Activated CD8-positive, alpha-beta memory T cell treated with anti-CD3 and anti-CD28 coated beads for 4 hours (primary cell): ENCODE measurements around the gene ARHGEF7.
A peak's percentile ranks its signal among the peaks of the same experiment; 100 is the strongest.
"Not testable (repeated sequence)": the region's sequence is repeated elsewhere in the genome, so short reads cannot be mapped to it uniquely, and the experiment has no call there.

Experiments
- DNase-seq, 2 donors: peaks; one replicate each; pipeline ENCODE4 v3.0.0-alpha.2; 2020; ENCODE audit warnings: low read depth in 2 of 2

Gene ARHGEF7

GRCh38 chr13:111171112-111171511 lies 56.0 kb downstream of the ARHGEF7 start:
- DNase-seq, result no peak

DNA sequence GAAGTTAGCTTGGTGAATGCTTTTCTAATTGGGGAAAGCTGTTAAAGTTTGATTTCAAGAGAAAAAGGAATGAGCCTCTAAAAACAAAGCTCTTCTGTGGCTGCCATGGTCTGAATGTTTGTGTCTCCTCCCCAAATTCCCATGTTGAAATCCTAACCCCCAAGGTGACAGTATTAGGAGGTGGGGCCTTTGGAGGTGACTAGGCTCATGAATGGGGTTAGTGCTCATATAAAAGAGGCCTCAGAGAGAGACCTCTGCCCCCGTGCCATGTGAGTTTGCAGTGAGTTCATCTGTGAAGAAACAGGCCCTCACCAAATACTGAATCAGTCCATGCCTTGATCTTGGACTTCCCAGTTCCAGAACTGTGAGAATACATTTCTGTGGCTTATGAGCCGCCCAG lies 56.5 kb downstream of the ARHGEF7 start:
- DNase-seq, result no peak

GRCh38 chr13:111174377-111175114 lies 59.4 kb downstream of the ARHGEF7 start:
- DNase-seq, result no peak

DNA sequence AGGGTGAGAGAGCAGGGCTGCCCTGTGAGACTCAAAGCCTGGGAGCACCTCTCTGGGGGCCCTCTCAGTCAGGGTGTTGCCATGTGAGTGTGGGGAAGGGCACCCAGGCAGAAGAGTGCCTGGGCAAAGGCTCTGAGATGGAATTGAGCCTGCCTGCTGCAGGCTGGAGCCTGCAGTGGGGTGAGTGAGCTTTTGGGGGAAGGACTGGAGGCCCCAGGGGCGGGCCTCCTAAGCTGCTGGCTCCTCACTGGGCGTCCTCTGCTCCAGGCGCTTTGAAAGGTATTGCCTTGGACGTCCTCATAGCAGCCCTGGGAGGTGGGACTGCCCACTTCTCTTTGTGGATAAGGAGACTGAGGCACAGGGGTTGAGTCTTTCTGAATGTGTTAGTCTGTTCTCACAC lies 60.3 kb downstream of the ARHGEF7 start:
- no peak for DNase-seq

- no peak for DNase-seq
Measured at GRCh38 chr13:111175935-111176334, 60.8 kb downstream of the ARHGEF7 start.

DNA sequence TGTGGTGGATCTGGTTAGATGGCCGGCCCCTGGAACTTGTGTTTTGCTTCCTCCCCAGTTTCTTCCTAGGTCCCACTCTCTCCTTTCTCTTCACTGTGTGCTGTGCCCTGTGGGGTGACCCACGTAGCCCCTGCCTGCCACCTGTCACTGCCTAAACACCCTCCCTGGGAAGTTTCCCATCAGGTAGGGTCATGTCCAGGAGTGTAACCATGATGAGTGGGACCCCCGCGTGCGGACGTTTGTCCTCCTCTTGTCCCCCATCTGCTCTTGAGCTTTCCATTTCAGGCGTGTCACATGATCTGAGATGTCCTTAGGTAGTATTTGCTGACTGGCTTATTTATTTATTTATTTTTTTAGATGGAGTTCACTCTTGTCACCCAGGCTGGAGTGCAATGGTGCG lies 61.3 kb downstream of the ARHGEF7 start:
- DNase-seq, result no peak

DNA sequence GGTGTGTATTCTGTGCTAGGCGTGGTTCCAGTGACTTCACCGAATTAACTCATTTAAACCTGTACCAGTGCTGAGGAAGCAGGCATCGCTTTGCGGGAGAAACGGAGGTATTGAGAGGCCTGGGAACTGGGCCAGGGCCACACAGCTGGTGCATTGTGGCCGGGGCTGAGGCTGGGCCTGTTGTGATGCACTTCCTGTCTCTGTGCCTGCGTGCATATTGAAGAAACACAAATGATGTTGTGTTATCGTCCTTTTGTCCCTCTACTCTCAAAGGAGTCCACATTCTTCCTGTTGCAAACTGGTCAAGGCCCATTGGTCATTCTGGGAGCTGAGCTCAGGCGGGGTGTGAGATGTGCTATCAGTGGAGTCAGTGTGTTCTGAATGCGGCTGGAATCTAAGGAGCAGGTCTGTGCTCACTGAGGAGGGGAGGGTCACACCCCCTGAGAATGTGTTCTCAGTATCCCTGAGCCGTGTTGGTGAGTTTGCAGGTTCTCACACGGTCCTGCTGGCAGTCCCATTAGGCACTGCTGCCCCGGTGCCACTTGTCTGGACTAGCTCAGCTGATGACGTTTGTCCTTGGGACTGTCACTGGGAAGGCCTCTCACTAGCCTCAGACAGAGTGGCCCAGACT lies 62.1 kb downstream of the ARHGEF7 start:
- no peak for DNase-seq

GRCh38 chr13:111177921-111178320 lies 62.8 kb downstream of the ARHGEF7 start:
- no peak for DNase-seq

GRCh38 chr13:111178402-111178801 lies 63.3 kb downstream of the ARHGEF7 start:
- no peak for DNase-seq

- DNase-seq, result no peak
Measured at GRCh38 chr13:111179908-111180760, 65.0 kb downstream of the ARHGEF7 start.

DNA sequence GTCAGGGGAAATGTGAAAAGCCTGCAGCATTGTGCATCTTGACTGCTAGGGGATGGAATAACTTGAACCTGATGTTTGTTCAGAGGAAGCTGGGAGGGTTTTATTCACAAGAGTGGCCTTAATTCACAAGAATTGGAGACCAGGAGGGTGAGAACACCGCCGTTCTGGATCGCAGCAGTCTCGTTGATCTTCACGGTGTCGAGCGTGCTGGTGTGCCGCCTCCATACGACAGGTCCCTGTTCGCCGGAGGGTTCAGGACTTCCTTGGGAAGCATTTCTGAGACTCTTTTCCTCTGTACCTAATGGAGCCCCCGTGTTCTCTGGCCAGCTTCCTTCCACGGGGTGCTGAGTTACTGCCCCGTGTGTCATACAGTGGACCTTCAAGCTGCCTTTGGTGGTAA lies 66.9 kb downstream of the ARHGEF7 start:
- no peak for DNase-seq

DNA sequence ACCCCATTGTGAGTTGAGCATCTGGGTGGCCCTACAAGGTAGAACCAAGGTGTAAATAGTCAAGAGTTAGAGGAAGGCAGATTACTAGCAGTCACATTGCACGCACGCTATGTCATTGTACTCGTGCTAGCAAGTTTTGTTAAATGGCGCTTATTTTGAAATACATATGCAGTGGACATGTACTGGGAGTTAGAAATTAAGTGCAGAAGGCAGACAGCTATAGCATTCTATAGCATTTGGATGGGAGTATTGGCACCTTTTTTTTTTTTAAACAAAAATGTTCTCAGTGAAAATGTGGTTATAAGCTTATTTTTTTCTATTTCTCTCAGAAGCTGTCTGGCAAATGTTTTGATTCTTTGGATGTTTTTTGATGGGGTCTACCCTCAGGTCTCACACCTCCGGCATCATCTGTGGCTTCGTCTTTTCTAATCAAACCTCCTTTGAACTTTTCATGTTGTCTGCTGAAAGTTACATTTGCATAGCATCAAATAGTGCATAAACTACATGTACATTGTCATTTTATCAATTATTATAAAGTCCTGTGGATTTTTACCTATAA lies 68.1 kb downstream of the ARHGEF7 start:
- DNase-seq, result no peak

DNA sequence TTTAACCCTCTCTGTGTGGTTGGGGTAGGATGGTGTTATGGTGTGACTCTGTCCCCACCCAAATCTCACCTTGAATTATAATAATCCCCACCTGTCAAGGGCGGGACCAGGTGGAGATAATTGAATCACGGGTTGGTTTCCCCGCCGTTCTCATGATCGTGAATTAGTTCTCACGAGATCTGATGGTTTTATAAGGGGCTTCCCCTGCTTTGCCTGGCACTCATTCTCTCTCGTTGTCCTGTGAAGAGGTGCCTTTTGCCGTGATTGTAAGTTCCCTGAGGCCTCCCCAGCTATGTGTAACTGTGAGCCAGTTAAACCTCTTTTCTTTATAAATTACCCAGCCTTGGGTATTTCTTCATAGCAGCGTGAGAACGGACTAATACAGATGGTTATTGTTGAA lies 68.8 kb downstream of the ARHGEF7 start:
- DNase-seq, result no peak

- no peak for DNase-seq
Measured at GRCh38 chr13:111184458-111185401, 69.6 kb downstream of the ARHGEF7 start.

DNA sequence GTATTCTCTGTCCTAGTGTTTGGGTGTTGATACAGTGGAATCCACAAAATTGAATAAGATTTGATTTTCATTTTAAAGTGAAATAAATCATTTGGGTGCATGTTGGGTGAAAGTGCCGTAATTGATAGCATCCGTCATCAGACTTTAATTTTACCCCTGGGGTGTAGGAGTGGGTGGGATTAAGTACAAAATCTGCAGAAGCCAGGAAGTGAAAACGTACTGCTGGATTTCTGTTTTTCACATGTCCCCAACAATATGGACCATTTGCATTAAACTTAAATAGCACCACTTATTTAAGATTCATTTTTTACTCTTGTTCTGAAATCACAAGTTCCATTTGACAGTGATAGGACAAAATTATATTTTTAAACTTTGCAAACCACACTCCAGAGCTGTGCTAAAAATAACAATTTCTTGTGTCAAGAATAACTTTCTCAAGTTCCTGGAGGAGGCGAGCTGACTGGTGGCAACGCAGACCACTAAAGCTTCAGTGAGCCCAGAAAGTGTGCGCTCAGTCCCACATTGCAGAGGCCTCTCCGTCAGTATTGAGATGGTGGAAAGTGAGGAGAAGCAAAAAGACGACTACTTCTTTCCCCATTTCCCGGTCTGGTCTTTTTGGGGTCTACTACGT lies 71.3 kb downstream of the ARHGEF7 start:
- DNase-seq, result no peak

DNA sequence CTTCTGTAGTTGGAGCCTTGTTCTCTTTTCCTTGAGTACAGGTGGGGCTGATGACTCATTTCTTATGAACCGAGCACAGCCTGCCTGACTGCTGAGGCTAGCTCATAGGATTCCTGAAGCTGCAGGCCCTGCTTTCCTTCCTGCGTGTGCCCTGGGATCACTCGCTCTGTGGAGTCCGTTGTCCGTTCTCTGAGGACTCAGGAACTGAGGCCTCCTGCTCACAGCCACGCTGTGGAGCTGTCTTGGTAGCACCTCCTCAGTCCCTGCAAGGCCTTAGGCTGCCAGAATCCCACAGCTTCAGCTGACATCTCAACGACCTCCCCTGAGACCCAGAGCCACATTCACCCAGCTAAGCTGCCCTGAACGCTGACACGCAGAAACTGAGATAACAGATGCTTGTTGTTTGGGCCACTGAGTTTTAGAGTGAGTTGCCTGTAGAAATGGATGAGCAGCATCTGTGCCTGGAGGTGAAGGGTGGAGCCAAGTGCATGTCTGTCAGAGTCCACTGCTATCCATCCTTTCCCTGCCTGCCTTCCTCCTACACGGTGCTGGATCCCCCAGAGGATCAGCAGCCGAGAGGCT lies 72.9 kb downstream of the ARHGEF7 start:
- DNase-seq, result no peak

- DNase-seq, result peak; percentile 33 to 53
Measured at GRCh38 chr13:111189064-111189505, 74.0 kb downstream of the ARHGEF7 start.

DNA sequence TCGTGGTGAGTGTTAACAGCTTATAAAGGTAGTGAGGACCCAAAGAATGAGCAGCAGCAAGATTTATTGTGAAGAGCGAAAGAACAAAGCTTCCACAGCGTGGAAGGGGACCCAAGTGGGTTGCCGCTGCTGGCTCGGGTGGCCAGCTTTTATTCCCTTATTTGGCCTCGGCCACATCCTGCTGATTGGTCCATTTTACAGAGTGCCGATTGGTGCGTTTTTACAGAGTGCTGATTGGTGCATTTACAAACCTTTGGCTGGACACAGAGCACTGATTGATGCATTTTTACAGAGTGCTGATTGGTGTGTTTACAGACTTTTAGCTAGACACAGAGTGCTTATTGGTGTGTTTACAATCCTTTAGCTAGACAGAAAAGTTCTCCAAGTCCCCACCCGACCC lies 74.4 kb downstream of the ARHGEF7 start:
- not testable (repeated sequence) for DNase-seq

GRCh38 chr13:111193223-111193622 lies 78.1 kb downstream of the ARHGEF7 start:
- DNase-seq, result not testable (repeated sequence)

GRCh38 chr13:111194651-111195050 lies 79.5 kb downstream of the ARHGEF7 start:
- not testable (repeated sequence) for DNase-seq
